GM04503 (cell line): ENCODE data around the gene GCLM.
"Not testable (repeated sequence)": the region's sequence is repeated elsewhere in the genome, so short reads cannot be mapped to it uniquely, and the experiment has no call there.

Experiments
- DNase-seq: peaks from one replicate; pipeline ENCODE4 v3.0.0-alpha.2; 2012; ENCODE audit warnings: low read depth

Gene GCLM, protein sequence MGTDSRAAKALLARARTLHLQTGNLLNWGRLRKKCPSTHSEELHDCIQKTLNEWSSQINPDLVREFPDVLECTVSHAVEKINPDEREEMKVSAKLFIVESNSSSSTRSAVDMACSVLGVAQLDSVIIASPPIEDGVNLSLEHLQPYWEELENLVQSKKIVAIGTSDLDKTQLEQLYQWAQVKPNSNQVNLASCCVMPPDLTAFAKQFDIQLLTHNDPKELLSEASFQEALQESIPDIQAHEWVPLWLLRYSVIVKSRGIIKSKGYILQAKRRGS

DNA sequence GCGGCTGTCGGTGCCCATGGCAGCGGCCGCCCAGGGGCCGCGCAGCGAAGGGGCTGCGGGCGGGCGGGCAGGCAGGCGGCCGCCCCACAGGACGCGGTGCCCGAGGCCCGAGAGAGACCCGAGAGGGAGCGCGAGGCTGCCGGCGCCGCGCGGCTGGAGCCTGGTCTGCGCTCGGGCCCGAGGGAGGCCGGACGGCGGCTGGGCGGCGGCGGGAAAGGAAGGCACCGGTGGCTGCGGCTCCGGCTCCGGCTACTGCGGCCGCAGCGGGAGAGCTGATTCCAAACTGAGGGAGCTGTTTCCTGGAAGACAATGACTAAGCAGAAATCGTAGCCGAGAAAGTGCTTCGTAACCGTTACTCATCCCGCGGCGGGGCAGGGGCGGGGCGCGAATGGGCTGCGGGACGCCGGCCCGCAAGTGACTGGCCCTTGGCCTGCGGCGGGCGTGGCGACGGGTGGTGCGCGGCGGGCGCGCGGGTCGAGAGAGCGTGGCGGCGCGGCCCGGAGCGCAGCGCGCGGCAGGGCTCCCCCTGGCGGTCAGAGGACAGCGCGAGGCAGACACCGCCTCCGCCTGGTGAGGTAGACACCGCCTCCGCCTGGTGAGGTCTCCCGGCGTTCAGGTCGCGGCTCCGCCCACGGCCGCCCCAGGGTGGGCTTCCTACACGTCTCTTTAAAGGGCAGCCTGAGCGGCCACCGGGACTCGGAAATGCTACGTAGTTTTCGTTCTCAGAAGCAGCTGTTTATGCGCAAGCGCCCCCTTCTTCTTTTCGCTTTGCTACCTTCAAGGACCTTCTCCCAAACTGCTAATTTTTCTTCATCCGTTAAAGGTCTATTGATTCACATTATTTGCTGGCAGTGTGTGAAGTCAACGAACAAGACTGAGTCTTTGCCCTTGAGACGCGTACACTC, at the start of gene GCLM:
GCLM (minus strand) TSS at position 285 of the 905 bp plus-strand sequence; CDS start at position 18, 267 bp downstream.
- peak; percentile 65 for DNase-seq

DNA sequence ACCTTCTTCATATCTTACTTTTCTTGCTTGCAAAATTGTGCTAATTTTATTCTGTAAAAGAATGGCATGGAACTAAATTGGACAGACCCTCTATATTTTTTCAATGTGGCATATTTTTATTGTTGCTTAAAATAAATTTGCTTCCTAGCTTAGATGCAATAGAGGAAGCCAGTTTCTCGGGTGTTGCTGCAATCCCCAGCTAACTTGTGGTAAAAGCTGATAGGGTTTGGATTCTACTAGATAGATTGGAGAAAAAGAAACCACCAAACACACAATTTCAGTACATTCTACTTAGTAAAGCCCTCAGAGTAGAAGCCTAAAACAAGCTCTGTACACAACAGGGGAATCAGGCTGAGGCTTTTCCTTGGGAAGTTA, 49.5 kb upstream of the GCLM start:
- DNase-seq: no peak

DNA sequence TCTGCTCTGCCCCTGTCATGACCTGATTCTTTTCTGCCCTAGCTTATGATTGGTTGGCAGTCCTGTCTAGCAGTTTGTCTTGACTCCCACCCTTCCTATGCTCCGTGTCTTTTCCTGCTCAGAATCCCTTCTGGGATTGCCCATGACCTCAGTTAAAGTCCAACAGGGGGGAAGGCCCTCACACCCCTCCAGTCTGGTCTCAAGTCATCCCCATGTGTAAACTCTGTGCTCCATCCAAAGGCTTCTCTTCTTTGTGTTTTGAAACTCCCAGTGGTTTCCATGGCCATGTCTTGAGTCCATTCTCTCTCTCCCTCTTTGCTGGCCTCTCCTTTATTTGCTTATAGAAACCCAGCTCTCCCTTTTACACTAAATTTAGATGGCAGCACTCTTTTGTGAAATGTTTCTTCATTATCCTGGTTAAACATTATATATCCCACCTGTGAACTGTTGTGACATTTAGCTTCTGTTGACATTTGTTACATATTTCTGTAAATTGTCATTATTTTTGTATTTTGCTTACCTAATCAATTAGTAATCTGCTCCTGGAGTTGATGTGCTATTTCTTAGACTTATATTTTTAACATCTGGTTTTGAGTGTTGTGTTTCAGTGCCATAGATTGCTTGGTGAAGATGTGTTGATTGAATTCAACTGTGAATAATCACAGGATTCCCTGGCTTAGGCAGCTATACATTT, 48.9 kb upstream of the GCLM start:
- no peak for DNase-seq

DNA sequence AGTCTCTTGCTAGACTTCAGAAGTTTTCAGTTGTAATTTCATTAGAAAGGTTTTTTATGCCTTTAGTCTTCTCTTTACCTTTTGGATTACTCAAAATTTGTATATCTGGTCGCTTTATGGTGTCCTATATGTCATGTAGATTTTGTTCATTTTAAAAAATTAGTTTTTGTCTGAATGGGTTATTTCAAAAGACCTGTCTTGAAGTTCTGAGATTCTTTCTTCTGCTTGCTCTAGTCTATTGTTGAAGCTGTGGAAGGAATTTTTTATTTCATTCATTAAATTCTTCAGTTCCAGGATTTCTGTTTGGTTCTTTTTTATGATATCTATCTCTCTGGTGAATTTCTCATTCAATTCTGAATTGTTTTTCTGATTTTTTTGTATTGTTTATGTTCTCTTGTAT, 46.5 kb upstream of the GCLM start:
- DNase-seq: no peak

DNA sequence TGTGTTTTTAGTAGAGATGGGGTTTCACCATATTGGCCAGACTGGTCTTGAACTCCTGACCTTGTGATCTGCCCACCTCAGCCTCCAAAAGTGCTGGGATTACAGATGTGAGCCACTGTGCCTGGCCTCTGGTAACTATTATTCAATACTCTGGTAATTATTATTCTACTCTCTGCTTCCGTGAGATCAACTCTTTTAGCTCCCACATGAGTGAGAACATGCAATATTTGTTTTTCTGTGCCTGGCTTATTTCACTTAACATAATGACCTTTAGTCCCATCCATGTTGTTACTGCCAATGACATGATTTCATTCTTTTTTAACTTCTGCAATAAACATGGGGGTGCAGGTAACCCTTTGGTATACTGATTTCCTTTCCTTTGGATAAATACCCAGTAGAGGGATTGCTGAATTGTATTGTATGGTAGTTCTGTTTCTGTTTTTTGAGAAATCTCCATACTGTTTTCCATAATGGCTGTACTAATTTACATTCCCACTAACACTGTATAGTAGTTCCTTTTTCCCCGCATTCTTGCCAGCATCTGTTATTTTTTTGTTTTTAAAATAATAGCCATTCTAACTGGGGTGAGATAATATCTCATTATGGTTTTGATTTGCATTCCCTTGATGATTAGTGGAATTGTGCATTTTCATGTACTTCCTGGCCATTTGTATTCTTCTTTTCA, 37.9 kb upstream of the GCLM start:
- not testable (repeated sequence) for DNase-seq

DNA sequence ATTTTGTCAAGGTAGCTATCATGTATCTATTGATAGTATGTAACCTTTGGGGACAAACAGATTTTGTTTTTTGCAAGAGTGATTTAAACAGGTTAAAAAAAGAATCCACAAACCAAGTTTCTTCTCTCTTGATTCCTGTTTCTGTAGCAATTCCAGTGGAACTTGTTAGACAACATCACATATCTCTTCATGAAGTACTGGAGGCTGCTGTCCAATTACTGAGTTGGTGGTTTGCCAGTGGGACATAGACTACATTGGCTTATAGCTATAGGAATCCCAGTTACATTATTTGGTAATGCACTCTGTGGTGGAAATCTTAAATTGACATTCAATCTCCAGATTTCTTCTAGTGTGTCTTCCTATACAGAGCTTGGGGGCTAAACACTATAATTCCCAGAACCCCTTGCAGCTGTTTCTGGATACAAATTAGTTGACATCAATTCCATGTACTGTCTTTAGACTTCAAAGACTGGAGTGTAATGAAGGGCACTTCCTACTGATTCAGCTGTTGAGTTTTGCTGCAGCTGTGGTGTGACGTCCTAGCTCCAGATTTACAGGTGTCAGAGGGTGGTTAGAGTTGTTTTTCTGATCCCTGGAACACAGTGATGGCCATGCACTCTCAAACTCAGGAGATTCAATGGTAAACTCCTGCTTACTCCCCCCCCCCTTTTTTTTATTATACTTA, 29.4 kb upstream of the GCLM start:
- no peak for DNase-seq

DNA sequence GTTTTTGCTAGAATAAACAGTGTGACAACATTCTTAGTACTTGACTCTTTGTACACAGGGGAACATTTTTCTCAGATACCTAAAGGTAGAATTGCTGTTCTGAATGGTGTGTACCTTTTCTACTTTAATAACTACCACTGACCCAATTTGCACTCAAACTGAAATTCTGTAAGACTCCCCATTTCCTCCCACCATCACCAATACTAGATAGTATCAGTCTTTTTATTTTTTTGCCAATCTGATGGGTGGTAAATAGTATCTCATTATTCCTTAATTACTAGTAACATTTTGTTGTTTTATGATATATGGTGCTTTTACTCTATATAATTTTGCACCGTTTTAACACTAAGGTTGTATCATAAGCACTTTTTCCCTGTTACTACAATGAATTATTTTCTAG, 28.8 kb upstream of the GCLM start:
- DNase-seq: no peak

DNA sequence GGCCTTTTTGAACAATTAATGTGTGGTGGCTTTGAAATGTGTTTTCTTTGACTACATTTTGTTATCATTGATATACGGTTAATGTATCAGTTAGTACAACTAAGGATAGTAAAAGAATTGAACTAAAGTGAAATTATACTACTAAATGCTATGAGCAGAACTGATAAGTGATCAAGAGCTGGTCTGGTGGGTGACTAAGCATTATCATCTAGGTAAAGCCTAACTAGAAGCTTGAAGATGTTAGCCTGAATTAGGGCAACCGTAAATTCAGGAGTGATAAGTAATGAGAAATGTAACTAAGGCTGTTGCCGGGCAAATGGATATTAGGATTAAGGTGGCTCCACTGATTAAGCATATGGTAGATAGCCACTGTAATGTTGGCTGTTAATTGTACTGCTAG, 16.0 kb upstream of the GCLM start:
- no peak for DNase-seq

DNA sequence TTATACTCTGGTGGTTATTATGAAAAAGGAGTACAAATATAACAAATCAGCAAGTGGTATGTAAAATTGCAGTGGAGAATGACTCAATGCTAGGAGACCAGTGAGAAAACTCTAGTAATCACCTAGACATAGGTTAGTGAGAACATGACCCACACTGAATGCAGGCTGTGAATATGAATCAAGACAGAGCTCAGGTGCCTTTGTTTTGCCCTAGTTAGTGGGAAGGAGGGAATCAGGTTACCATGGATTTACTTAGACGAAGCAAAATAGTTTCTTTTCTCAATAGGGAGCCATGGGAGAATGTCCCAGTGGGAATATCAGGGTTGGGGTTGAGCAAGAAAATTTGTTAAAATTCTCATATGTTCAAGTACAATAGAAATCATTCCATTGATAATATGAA, 10.6 kb upstream of the GCLM start:
- no peak for DNase-seq

DNA sequence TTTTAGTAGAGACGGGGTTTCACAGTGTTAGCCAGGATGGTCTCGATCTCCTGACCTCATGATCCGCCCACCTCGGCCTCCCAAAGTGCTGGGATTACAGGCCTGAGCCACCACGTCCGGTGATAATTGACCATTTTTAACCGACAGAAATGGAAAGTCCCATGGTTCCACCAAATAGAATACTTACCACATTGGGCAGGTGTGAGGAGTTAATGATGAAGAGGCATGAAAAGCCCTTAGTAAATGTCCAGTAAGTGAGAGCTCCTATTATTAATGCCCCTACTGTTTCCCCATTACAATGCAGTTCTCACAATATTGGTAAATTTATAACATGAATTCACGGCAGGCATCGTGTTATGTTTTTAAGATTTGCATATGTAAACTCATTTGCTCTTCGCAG, 8.1 kb upstream of the GCLM start:
- no peak for DNase-seq

DNA sequence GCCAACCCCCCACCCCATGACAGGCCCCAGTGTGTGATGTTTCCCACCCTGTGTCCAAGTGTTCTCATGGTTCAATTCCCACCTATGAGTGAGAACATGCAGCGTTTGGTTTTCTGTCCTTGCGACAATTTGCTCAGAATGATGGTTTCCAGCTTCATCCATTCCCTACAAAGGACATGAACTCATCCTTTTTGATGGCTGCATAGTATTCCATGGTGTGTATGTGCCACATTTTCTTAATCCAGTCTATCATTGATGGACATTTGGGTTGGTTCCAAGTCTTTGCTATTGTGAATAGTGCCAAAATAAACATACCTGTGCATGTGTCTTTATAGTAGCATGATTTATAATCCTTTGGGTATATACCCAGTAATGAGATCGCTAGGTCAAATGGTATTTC, 1.6 kb upstream of the GCLM start:
- not testable (repeated sequence) for DNase-seq

DNA sequence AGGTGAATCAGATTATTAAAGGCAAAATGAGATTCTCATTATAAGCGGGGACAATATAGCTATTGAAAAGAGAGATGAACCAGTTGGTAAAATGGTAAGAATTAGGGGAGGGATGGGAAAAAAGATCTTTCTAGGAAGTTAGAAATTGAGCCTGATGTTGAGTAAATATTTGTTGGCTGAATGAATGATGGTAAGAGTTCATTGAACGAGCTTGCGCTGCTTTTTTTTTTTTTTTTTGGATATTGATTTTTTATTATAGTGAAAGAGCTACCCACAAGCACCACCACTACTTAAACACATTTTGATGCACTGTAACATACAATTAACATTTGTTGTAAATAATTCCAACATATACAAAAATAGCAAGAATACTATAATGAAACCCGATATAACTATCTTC, 1.1 kb upstream of the GCLM start:
- DNase-seq: no peak

DNA sequence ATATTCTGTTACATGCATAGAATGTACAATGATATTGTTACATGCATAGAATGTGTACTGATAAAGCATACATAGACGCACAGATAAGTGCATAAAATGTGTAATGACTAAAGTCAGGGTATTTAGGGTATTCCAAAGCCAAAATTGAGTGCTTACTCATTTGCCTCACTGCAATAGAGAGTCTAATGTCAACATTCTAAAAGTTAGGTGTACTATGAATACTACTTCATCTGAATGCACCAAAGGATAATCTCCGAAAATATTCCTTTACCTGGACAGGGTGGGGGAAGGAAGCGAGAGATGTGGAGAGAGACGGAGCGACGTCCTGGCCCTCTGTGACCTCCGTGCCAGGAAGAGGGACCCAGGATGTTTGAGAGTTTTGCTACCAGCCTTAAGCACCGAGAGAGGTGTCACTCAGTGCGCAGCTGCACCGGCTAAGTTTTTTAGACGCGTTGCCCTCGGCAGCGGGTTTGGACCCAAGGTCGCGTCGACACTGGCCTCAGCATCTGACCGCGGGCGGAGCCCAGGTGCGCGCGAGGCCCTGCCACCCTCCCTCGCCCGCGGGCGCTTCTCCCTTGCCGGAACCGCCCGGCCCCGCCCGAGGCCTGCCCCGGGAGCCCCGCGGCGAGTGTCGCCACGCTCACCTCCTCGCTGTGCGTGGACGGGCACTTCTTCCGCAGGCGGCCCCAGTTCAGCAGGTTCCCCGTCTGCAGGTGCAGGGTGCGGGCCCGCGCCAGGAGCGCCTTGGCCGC, 660 bp downstream of the GCLM start:
- no peak for DNase-seq

DNA sequence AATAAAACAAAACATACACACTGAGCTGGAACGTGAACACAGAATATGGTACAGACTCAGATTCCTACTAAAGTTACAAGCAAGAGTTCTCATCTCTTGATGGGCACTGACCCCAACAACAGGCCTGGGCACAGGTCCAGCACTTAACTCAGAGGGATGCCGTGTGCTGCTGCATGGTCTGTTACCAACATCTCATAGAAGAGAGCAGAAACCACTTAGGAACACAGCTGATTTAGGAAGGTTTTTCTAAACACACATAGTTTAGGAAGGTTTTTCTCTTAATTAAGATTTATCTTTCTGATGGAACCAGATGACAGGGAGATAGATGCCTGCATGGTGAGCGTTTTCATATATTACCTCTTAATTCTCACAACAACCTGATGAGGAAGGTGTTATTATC, 1.5 kb downstream of the GCLM start:
- DNase-seq: no peak

DNA sequence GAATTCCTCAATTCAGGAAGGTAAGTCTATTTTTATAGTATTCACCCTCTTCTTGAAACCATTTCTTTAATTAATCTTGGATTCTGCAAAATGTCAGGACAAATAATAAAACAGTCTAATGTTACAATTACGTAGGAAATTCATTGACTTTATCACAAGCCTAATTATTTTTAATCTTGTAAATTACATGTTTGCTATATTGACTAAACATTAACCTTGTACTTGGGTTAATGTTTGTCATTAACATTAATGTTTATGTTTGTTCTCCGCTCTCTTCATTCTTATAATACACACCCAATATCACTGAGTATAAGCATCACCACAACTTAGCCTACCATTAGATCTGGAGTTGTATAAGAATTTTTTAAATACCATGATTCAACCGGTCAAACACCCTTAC, 2.8 kb downstream of the GCLM start:
- DNase-seq: no peak

DNA sequence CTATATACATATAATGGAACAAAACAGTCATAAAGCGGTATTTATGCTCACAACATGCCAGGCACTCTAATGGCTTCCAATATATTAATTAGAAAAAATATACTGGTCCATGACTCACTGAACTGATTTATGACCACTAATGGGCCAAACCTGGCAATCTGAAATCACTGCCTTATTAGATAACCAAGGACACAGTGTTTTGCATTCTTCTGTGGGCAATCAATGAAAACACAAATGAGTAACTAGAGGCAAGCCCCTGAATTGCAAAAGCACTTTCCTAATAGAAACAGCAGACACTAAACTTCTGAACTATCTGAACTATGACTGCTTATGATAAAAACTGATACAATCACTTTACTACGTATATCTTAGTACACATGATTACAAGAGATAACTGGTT, 3.5 kb downstream of the GCLM start:
- peak; percentile 63 for DNase-seq

DNA sequence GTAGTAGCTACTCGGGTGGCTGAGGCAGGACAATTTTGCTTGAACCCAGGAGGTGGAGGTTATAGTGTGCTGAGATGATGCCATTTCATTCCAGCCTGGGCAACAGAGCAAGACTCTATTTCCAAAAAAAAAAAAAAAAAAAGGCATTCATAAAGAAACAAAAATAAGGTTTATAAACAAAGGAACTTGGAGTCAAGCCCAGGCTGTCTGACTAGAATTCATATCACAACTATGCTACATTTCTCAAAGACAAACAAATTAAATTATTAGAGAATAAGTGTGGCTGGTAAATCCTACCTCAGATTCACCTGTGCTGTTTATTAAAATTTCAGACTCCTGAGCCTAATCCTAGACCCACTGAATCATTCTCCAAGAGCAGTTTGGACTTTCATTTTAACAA, 4.2 kb downstream of the GCLM start:
- DNase-seq: no peak

DNA sequence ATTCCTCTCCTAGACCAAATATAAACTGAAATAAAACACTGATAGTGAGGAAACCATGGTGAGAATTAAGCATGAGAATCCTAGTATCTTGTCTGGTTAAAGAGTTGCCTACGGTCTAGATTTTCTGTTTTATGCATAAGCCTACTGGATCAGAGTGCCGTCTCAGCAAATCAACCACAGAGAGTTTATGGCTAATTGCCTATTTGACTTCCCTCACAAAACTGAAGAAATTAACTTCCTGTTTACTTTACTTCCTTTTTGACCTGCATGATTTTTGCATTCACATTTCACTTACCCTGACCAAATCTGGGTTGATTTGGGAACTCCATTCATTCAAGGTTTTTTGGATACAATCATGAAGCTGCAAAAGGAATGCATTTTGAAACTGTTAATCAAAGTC, 5.0 kb downstream of the GCLM start:
- DNase-seq: no peak

DNA sequence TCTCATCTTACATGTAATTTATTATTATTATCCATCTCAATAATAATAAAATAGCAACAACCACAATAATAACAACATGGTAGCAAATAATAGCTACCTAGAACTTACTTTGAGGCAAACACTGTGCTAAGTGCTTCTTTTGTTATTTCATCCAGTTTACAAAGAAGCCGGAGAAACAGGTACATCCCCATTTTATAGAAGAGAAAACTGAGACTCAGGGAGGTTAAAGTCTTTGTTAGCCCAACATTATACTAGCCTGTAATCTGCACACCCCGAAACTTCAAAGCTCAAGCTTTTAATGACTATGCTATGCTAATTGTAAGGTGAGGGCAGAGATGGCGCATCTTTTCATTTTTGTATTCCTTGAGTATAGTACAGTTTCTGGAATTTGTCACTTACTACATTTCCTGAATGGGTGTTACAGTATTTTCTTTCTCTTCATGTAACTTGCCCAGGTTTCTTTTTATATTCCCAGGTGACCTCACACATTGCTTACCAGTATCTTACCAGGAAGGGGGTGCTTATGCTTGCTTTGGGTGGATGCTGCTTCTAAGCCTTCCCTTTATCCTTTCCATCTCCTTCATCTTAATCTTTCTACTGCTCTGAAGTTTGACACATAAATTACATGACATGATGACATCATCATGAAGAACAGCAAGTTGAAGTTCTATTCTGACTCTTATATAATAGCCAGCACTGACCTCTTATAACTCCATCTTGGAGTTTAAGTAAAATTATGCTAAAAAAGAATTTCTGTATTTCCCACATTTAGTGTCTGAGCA, 8.3 kb downstream of the GCLM start:
- no peak for DNase-seq

DNA sequence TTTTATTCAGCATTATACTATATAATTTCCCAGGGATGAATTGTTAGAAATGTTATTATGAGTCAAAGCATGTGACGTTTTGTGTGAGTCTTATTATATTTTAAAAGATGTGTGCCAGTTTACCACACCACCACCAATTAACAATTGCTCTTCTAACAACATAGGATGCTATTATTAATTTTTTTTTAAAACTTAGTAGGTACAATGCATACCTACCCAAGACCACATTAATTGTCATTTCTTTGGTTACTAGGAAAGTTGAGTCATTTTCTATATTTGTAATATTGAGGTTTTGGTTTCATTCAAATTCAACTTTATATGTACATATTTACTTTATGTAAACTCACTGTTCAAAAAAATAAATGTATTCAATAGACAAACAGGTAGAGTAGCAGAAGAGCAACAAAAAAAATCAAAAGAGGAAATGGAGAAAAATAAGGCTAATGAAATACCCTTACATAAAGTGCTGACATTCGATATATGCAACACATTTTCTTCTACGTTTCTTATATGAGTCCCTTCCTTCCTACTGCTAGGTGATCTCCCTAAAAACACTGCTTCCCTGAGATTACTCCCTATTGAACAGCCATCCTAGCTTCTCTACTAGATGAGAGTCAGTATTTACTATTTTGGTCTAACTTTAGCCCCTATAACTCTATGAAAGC, 9.6 kb downstream of the GCLM start:
- no peak for DNase-seq
